GM12892 (cell line): ENCODE results near the gene MMP20.

Experiments used
- POLR2A ChIP-seq: IDR thresholded peaks from 2 replicates; pipeline ENCODE4 v1.6.1; 2011; ENCODE audit warnings: low read depth, low read length, control low read depth
- POLR2AphosphoS5 ChIP-seq: IDR thresholded peaks from 2 replicates; pipeline ENCODE4 v1.6.1; 2011; ENCODE audit warnings: low read depth, low read length, control low read depth
- TAF1 ChIP-seq: IDR thresholded peaks from 2 replicates; pipeline ENCODE4 v1.6.1; 2011; ENCODE audit warnings: low read depth, mild to moderate bottlenecking, control low read depth, low read length, borderline replicate concordance

DNA sequence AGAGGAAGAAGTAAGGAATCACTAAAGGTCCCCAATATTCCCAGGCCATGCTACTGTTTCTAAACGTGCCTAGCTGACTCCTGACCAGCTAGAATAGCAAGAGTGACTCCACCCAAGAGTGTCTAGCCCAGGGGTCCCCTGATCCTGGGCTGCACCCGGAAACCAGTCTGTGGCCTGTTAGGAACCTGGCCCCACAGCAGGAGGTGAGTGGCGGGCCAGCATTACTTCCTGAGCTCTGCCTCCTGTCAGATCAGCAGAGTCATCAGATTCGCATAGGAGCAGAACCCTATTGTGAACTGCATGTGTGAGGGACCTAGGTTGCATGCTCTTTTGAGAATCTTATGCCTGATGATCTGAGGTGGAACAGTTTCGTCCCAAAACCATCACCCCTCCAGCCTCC, 2.0 kb downstream of the MMP20 start:
- TF ChIP-seq POLR2A (no peak), POLR2AphosphoS5 (no peak), TAF1 (no peak)
